Calu3 (cell line): ENCODE results near the gene NSMCE1. TPM values are rescaled to one million over a fixed set of nuclear protein-coding genes. Genes with fewer than 3 reads are reported as not detected.
A peak's percentile ranks its signal among the peaks of the same experiment; 100 is the strongest.

ENCODE experiments used
- BruUV-seq: library from RNA; stranded (reverse); fragments of 400-500 nt; replicated peaks from 2 replicates; lab custom pipeline; 2021; lab: Mats Ljungman, UMichigan
- CTCF ChIA-PET: fragments of 300-600 bp; sonication (Branson Sonifier 250); formaldehyde crosslinking; loops from one replicate; lab custom pipeline; 2022; ENCODE audit warnings: antibody characterized with exemption; lab: Charles Lee
- DNase-seq: peaks from one replicate; pipeline ENCODE4 v3.0.0; 2022
- H3K27ac Mint-ChIP-seq: one replicate; pipeline ENCODE4 v1.8.0; 2022; ENCODE audit warnings: mixed read lengths; ENCODE audit not compliant: unreplicated experiment
- H3K27me3 Mint-ChIP-seq: one replicate; pipeline ENCODE4 v1.8.0; 2022; ENCODE audit warnings: mixed read lengths; ENCODE audit not compliant: unreplicated experiment
- H3K36me3 Mint-ChIP-seq: one replicate; pipeline ENCODE4 v1.8.0; 2022; ENCODE audit warnings: mild to moderate bottlenecking, moderate library complexity, mixed read lengths; ENCODE audit not compliant: insufficient read depth, unreplicated experiment
- H3K4me1 Mint-ChIP-seq: one replicate; pipeline ENCODE4 v1.8.0; 2022; ENCODE audit warnings: mild to moderate bottlenecking, low read depth, mixed read lengths; ENCODE audit not compliant: unreplicated experiment
- H3K4me3 Mint-ChIP-seq: one replicate; pipeline ENCODE4 v1.8.0; 2022; ENCODE audit warnings: mild to moderate bottlenecking, low read depth, moderate library complexity, mixed read lengths; ENCODE audit not compliant: unreplicated experiment
- H3K9me3 Mint-ChIP-seq: one replicate; pipeline ENCODE4 v1.8.0; 2022; ENCODE audit warnings: low read depth, mixed read lengths; ENCODE audit not compliant: unreplicated experiment
- CTCF ChIP-seq: fragments of 200-600 bp; IDR thresholded peaks from one replicate; pipeline ENCODE4 v1.8.0; 2022; ENCODE audit warnings: antibody characterized with exemption; ENCODE audit not compliant: unreplicated experiment
- intact Hi-C: fragments of 100-400 bp; cut with micrococcal nuclease; formaldehyde crosslinking; loops from one replicate; pipeline ENCODE4 v1.10.0; 2022; ENCODE audit not compliant: unreplicated experiment
- total RNA-seq: library from RNA; stranded (reverse); gene quantifications from 2 replicates; pipeline ENCODE4 v1.2.3, GENCODE V29; 2022

The NSMCE1 gene
- total RNA-seq, 1 experiment from 2014 or later: 83.2 TPM

- no peak for TF ChIP-seq CTCF
- Mint-ChIP-seq H3K36me3 (peaks cover 23% of the 10 kb centered on the region), H3K4me3 (no peak overlapping the region), H3K27me3 (no peaks in the 10 kb centered on the region), H3K27ac (no peak overlapping the region), H3K9me3 (no peaks in the 10 kb centered on the region), H3K4me1 (peaks cover 24% of the 10 kb centered on the region)
- intact Hi-C loops: loop anchor here (1.0 to 10.0 kb wide), 2 partner anchors 78 to 217 kb away; no protein-coding TSS in a partner anchor
- no TSS peak for BruUV-seq
- DNase-seq: no peak
- CTCF ChIA-PET: no interaction called here
These were observed 31.2 kb downstream of the NSMCE1 start for GRCh38 chr16:27237219-27238015.

GRCh38 chr16:27236635-27237218, 31.8 kb downstream of the NSMCE1 start:
- Mint-ChIP-seq H3K4me3 (no peak overlapping the region), H3K4me1 (peaks cover 24% of the 10 kb centered on the region), H3K9me3 (no peaks in the 10 kb centered on the region), H3K36me3 (peaks cover 30% of the 10 kb centered on the region), H3K27ac (no peak overlapping the region), H3K27me3 (no peaks in the 10 kb centered on the region)
- DNase-seq: no peak
- intact Hi-C loops: loop anchor here (1.0 to 10.0 kb wide), 2 partner anchors 79 to 218 kb away; no protein-coding TSS in a partner anchor
- CTCF ChIA-PET: interaction anchor here (0.6 to 3.2 kb wide), 2 partner anchors 131 to 222 kb away, joined by 3 to 43 read pairs; no protein-coding TSS in a partner anchor
- TF ChIP-seq CTCF: no peak
- no TSS peak for BruUV-seq

- Mint-ChIP-seq H3K4me3 (no peak overlapping the region), H3K27ac (no peak overlapping the region), H3K36me3 (peaks cover 35% of the 10 kb centered on the region), H3K4me1 (peaks cover 24% of the 10 kb centered on the region), H3K9me3 (no peaks in the 10 kb centered on the region), H3K27me3 (no peaks in the 10 kb centered on the region)
- CTCF ChIA-PET: interaction anchor here (0.7 to 3.2 kb wide), 2 partner anchors 132 to 137 kb away, joined by 3 to 43 read pairs; no protein-coding TSS in a partner anchor
- no TSS peak for BruUV-seq
- no peak for TF ChIP-seq CTCF
- intact Hi-C loops: loop anchor here (1.0 to 10.0 kb wide), 2 partner anchors 132 to 219 kb away; no protein-coding TSS in a partner anchor
- no peak for DNase-seq
These were observed 32.7 kb downstream of the NSMCE1 start for GRCh38 chr16:27235938-27236245.

- no peaks in the 10 kb centered on the region for H3K9me3 Mint-ChIP-seq
- CTCF ChIA-PET: interaction anchor here (0.6 to 3.2 kb wide), 10 partner anchors 10 to 138 kb away, joined by 3 to 43 read pairs (median 4); partner anchors contain the start of gene KDM8
- no peak overlapping the region for H3K4me3 Mint-ChIP-seq
- H3K36me3 Mint-ChIP-seq: peaks cover 35% of the 10 kb centered on the region
- peak; percentile 53 for DNase-seq
- H3K27ac Mint-ChIP-seq: peak overlapping the region; percentile 57
- intact Hi-C loops: loop anchor here (1.0 to 10.0 kb wide), 2 partner anchors 133 to 220 kb away; no protein-coding TSS in a partner anchor
- H3K27me3 Mint-ChIP-seq: no peaks in the 10 kb centered on the region
- peaks cover 24% of the 10 kb centered on the region for H3K4me1 Mint-ChIP-seq
- BruUV-seq: no TSS peak
- peak; percentile 69 for TF ChIP-seq CTCF
These were observed 33.3 kb downstream of the NSMCE1 start for GRCh38 chr16:27235055-27235937.
